Neural cell (in vitro differentiated cells): Measurements from ENCODE around the gene NUFIP2. TPM values are rescaled to one million over a fixed set of nuclear protein-coding genes. Genes with fewer than 3 reads are reported as not detected.

Experiments
- H2AFZ ChIP-seq: fragments of 200-600, 300-800 bp; sonication (generic), shearing (Covaris generic); 2 replicates; pipeline ENCODE4 v1.6.0; 2014; ENCODE audit warnings: low read depth, mild to moderate bottlenecking, antibody characterized with exemption, low read length, moderate library complexity
- H3F3A ChIP-seq: fragments of 200-600 bp; shearing (Covaris generic); 2 replicates; pipeline ENCODE4 v1.6.1; 2016; ENCODE audit warnings: mild to moderate bottlenecking, moderate library complexity, mixed read lengths, antibody characterized with exemption, low read length; ENCODE audit not compliant: insufficient read depth, poor library complexity, severe bottlenecking
- H3K27ac ChIP-seq: fragments of 200-600, 300-800 bp; sonication (generic), shearing (Covaris generic); 2 replicates; pipeline ENCODE4 v1.5.1; 2014; ENCODE audit warnings: mild to moderate bottlenecking, low read length, moderate library complexity
- H3K27me3 ChIP-seq: fragments of 300-800, 200-600 bp; sonication (generic), shearing (Covaris generic); 2 replicates; pipeline ENCODE4 v1.6.0; 2014; ENCODE audit warnings: mild to moderate bottlenecking, low read depth, low read length, moderate library complexity; ENCODE audit not compliant: insufficient read depth
- H3K36me3 ChIP-seq: fragments of 300-800, 200-600 bp; sonication (generic), shearing (Covaris generic); 2 replicates; pipeline ENCODE4 v1.5.1; 2014; ENCODE audit warnings: mild to moderate bottlenecking, antibody characterized with exemption, low read length, moderate library complexity; ENCODE audit not compliant: insufficient read depth
- H3K4me2 ChIP-seq: fragments of 300-800, 200-600 bp; sonication (generic), shearing (Covaris generic); 2 replicates; pipeline ENCODE4 v1.6.0; 2014; ENCODE audit warnings: mild to moderate bottlenecking, low read length
- H3K4me3 ChIP-seq: fragments of 300-800, 200-600 bp; sonication (generic), shearing (Covaris generic); 2 replicates; pipeline ENCODE4 v1.5.1; 2014; ENCODE audit warnings: mild to moderate bottlenecking, low read length, moderate library complexity
- H3K79me2 ChIP-seq: fragments of 200-600 bp; shearing (Covaris generic); replicated peaks from 2 replicates; pipeline ENCODE4 v1.6.0; 2014; ENCODE audit warnings: mild to moderate bottlenecking, low read length, moderate library complexity; ENCODE audit not compliant: insufficient read depth
- H3K9ac ChIP-seq: fragments of 300-800, 200-600 bp; sonication (generic), shearing (Covaris generic); 2 replicates; pipeline ENCODE4 v1.6.1; 2016; ENCODE audit warnings: mild to moderate bottlenecking, low read length, mixed read lengths
- H3K9me2 ChIP-seq: fragments of 200-600 bp; shearing (Covaris generic); 2 replicates; pipeline ENCODE4 v1.6.1; 2016; ENCODE audit warnings: mild to moderate bottlenecking, low read length, mixed read lengths; ENCODE audit not compliant: insufficient read depth
- H3K9me3 ChIP-seq: fragments of 200-600, 300-800 bp; sonication (generic), shearing (Covaris generic); 2 replicates; pipeline ENCODE4 v1.6.1; 2016; ENCODE audit warnings: mild to moderate bottlenecking, mixed run types, low read length, moderate library complexity, mixed read lengths
- H4K20me1 ChIP-seq: fragments of 200-600 bp; shearing (Covaris generic); 2 replicates; pipeline ENCODE4 v1.6.1; 2016; ENCODE audit warnings: mild to moderate bottlenecking, mixed run types; ENCODE audit not compliant: insufficient read depth
- EP300 ChIP-seq: fragments of 450-650 bp; conservative IDR thresholded peaks from 2 replicates; pipeline ENCODE4 v1.6.1; 2014; ENCODE audit warnings: antibody characterized with exemption, mild to moderate bottlenecking, moderate library complexity; ENCODE audit not compliant: poor library complexity, severe bottlenecking
- EZH2 ChIP-seq: fragments of 200-600, 300-800 bp; shearing (Covaris generic), sonication (generic); IDR thresholded peaks from 2 replicates; pipeline ENCODE4 v1.6.1; 2014; ENCODE audit warnings: antibody characterized with exemption, low read length, borderline replicate concordance, mild to moderate bottlenecking; ENCODE audit not compliant: insufficient read depth, poor library complexity, severe bottlenecking
- MXI1 ChIP-seq: fragments of 450-650 bp; conservative IDR thresholded peaks from 2 replicates; pipeline ENCODE4 v1.6.1; 2014; ENCODE audit warnings: antibody characterized with exemption, mild to moderate bottlenecking; ENCODE audit not compliant: poor library complexity, severe bottlenecking
- POLR2AphosphoS5 ChIP-seq: IDR thresholded peaks from 2 replicates; pipeline ENCODE4 v1.6.1; 2012
- RAD21 ChIP-seq: fragments of 450-650 bp; conservative IDR thresholded peaks from 2 replicates; pipeline ENCODE4 v1.6.1; 2014; ENCODE audit warnings: antibody characterized with exemption, mild to moderate bottlenecking, moderate library complexity
- REST ChIP-seq: IDR thresholded peaks from 2 replicates; pipeline ENCODE4 v1.6.1; 2012; ENCODE audit warnings: borderline replicate concordance
- SMC3 ChIP-seq: fragments of 450-650 bp; conservative IDR thresholded peaks from 2 replicates; pipeline ENCODE4 v1.6.1; 2014; ENCODE audit warnings: antibody characterized with exemption, mild to moderate bottlenecking, moderate library complexity; ENCODE audit not compliant: poor library complexity
- TAF1 ChIP-seq: IDR thresholded peaks from 2 replicates; pipeline ENCODE4 v1.6.1; 2012; ENCODE audit warnings: low read depth
- polyA plus RNA-seq: library from polyadenylated mRNA; depleted of rRNA; stranded (reverse); fragments of >200 nt; gene quantifications from 2 replicates; pipeline ENCODE4 v1.2.3, GENCODE V29; 2014
- TF ChIP-seq, protein P1 (sequence below): fragments of 450-650 bp; IDR thresholded peaks from 2 replicates; pipeline ENCODE4 v1.5.1; 2014; ENCODE audit warnings: antibody characterized with exemption, mild to moderate bottlenecking, moderate library complexity; ENCODE audit not compliant: poor library complexity, severe bottlenecking

Gene NUFIP2
- polyA plus RNA-seq, 1 donor from 2014 or later = 22.4 TPM

- Histone ChIP-seq H3K27me3 (no peaks in the 10 kb centered on the region), H3K9me3 (no peaks in the 10 kb centered on the region), H3K79me2 (peaks cover 41% of the 10 kb centered on the region), H3K4me3 (peak overlapping the region; percentile 98), H2AFZ (peak overlapping the region; percentile 31), H3K4me2 (no peak overlapping the region), H3F3A (peaks cover 9% of the 10 kb centered on the region), H3K27ac (peak overlapping the region; percentile 100), H3K9me2 (no peaks in the 10 kb centered on the region), H3K36me3 (no peaks in the 10 kb centered on the region), H3K9ac (peak overlapping the region; percentile 99), H4K20me1 (peaks cover 4% of the 10 kb centered on the region)
- TF ChIP-seq POLR2AphosphoS5 (no peak), EZH2 (no peak), EP300 (no peak), TAF1 (no peak), SMC3 (peak; percentile 24), REST (no peak), MXI1 (peak; percentile 54), RAD21 (no peak)
- TF ChIP-seq, protein P1, sequence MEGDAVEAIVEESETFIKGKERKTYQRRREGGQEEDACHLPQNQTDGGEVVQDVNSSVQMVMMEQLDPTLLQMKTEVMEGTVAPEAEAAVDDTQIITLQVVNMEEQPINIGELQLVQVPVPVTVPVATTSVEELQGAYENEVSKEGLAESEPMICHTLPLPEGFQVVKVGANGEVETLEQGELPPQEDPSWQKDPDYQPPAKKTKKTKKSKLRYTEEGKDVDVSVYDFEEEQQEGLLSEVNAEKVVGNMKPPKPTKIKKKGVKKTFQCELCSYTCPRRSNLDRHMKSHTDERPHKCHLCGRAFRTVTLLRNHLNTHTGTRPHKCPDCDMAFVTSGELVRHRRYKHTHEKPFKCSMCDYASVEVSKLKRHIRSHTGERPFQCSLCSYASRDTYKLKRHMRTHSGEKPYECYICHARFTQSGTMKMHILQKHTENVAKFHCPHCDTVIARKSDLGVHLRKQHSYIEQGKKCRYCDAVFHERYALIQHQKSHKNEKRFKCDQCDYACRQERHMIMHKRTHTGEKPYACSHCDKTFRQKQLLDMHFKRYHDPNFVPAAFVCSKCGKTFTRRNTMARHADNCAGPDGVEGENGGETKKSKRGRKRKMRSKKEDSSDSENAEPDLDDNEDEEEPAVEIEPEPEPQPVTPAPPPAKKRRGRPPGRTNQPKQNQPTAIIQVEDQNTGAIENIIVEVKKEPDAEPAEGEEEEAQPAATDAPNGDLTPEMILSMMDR = peak; percentile 16
These were observed 707 bp downstream of the NUFIP2 start for GRCh38 chr17:29292992-29293889.

DNA sequence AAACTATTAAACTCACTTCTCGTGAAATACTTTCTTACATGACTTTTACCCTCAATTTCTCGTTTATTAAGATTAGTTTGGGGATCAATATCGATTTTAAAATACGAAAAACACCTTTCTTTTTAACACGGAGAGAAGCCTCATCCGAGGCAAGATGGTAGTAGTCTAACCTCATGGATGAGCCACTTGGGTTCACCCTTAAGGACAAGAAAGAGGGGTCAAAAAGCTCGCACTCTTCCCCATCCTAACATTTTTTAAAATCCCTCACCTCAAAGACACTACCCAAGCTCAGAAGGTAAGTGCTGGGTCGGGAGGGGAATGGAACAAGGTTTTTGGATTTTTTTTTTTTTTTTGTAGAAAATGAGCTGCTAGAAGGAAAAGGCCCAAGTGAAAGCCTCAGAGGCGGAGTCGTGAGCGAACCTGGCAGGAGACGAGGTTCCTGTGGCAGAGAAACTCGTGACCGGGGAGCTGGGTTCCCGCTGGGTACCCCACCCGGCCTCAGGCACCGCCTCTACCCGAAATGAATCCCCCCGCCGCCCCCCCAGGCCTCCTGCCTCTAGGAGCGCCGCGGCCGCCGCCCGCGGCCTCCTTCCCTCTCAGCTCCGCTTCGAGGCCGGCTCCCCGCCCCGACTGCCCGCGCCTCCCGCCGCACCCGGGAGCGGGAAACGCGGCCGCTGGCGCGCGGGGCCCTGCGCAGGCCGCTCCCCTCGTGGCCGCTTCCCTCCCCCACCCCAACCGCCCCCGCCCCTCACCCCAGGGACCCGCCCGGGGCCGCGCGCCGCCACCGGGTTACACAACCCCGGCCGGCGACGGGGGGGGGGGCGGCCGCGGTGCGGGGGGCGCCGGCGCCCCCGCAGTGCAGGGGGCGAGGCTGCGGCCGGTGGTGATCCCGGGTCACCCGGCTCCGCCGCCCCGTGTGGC lies 1.6 kb downstream of the NUFIP2 start:
- Histone ChIP-seq H3K27me3 (no peaks in the 10 kb centered on the region), H3K9ac (peak overlapping the region; percentile 99), H3K79me2 (peaks cover 50% of the 10 kb centered on the region), H3K9me2 (no peaks in the 10 kb centered on the region), H3K4me2 (peak overlapping the region; percentile 78), H3K36me3 (no peaks in the 10 kb centered on the region), H4K20me1 (peaks cover 4% of the 10 kb centered on the region), H3K9me3 (no peaks in the 10 kb centered on the region), H3F3A (peaks cover 9% of the 10 kb centered on the region), H2AFZ (peak overlapping the region; percentile 31), H3K4me3 (peak overlapping the region; percentile 98), H3K27ac (peak overlapping the region; percentile 100)
- TF ChIP-seq MXI1 (peak; percentile 10), REST (no peak), RAD21 (no peak), EP300 (no peak), TAF1 (no peak)
